M059J (cell line): ENCODE measurements around the gene PLIN4. TPM values are rescaled to one million over a fixed set of nuclear protein-coding genes. Genes with fewer than 3 reads are reported as not detected.

ENCODE experiments used
- DNase-seq: peaks from one replicate; pipeline ENCODE4 v3.0.0-alpha.2; 2012; ENCODE audit warnings: low read depth
- total RNA-seq: library from RNA; depleted of rRNA; stranded (reverse); fragments of >200 nt; shearing (Covaris generic); gene quantifications from 2 replicates; pipeline ENCODE4 v1.2.3, GENCODE V29; 2014; rRNA removed

PLIN4 gene
- total RNA-seq, 1 experiment from 2014 or later = 0.02 TPM

GRCh38 chr19:4455719-4456475 is 62.4 kb downstream of the PLIN4 start:
- peak; percentile 70 for DNase-seq

DNA sequence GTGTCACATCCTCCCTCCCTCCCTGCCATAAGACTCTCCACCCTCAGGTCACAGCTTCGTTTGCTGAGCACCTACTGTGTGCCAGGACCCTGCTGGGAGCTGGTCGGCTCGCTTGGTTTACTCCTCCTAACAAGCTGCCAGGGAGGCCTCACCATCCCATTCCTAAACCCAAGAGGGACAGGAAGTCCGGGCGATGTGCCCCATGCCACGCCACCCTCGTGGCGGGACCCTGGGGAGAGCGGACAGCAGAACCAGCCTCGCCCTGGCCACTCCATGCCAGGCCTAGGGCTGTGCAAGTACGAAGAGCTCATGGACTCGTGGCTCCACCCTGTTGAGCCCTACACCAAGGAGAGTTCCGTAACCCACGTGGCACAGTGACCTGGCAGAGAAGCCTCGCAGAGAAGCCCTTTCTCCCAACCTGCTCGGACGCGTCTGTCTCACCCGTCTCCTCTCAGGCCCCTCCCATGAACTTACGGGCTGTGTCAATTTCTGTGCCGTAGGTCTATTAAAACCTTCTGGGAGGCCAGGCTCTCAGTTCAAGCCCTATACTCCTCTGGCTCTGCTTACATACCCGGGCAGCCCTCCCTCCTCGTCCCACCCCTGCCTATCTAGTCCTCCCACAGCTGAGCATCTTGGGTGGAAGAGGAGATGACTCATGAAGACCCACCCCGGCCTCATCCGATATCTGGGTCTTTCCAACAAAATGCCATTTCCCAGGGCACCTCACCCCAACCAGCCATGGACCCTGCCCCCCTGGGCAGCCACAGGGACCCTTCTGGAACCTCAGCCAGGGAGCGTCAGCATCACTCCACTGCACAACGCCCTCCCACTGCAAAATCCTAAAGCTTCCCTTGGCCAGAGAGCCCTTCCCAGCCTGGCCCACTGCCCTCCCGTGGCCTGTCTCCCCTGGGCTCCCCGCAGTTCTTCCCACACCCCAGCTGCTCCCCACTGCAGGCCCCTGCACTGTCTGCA is 63.3 kb downstream of the PLIN4 start:
- no peak for DNase-seq

DNA sequence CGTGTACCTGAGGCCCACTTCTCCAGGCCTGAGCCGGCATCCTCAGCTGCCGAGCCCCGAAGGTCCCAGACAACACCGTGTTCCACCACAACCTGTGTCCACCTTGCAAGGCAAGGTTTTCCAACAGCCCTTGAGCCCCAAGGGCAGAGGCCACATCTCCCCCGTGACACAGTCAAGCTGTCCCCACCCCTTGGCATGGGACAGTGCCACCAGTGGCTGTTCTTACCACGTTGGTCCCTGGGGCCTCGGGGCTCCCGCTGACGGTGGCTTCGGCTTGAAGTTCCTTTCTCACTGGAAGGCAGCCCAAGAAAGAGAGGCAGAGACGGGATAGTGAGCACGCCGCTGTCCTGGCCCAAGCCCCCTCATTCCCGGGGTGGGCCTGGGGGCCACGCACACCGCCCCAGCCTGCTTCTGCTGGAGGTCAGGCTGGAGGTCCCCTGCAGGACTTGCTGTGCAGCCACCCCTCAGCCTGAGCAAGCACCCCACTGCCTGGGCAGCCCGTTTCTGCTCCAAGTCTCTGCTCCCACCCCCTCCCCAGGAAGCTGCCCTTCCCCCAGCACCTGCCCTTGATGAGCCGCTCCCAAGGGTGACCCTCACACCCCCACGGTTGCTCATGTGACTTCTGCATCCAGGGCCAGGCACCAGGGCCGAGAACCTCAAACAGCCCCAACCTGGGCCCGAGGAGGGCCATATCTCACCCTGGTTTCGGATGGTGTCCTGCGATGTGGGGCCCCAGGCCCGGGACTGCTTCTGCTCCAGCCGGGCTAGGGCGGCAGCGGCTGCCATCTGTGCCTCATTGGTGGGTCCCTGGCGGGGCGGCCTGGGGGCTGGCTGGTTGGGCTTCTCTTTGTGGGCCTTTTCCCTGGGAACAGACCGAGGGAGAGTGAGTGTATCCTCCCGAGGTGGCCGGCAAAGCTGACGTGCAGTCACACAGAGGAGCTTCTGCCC is 64.8 kb downstream of the PLIN4 start:
- DNase-seq = no peak

- DNase-seq = no peak
Observed at GRCh38 chr19:4452230-4452990, 65.9 kb downstream of the PLIN4 start.

Other genes starting within 250 kb of the PLIN4 start
- not detected in 2 replicates for gene SHD, start 239.2 kb downstream of the PLIN4 start, total RNA-seq
- gene TMIGD2, start 216.1 kb downstream of the PLIN4 start, total RNA-seq = not detected in 2 replicates
- gene FSD1, start 213.9 kb downstream of the PLIN4 start, total RNA-seq = 11.7 and 14.7 TPM in 2 replicates
- gene STAP2, start 179.7 kb downstream of the PLIN4 start, total RNA-seq = 7.9 and 13.7 TPM in 2 replicates
- 6.3 and 9.9 TPM in 2 replicates for gene MPND, start 174.9 kb downstream of the PLIN4 start, total RNA-seq
- gene SH3GL1, start 117.9 kb downstream of the PLIN4 start, total RNA-seq = 60.5 and 99.7 TPM in 2 replicates
- gene CHAF1A, start 115.8 kb downstream of the PLIN4 start, total RNA-seq = 22.8 and 38.1 TPM in 2 replicates
- gene UBXN6, start 60.7 kb downstream of the PLIN4 start, total RNA-seq = 78.5 and 127 TPM in 2 replicates
- gene HDGFL2, start 46.2 kb downstream of the PLIN4 start, total RNA-seq = 36.1 and 69.3 TPM in 2 replicates
- gene PLIN5, start 16.7 kb upstream of the PLIN4 start, total RNA-seq = not detected in 2 replicates
- 0.64 TPM in 1 of 2 replicates, not detected in the other for gene LRG1, start 21.6 kb upstream of the PLIN4 start, total RNA-seq
- gene SEMA6B, start 41.2 kb upstream of the PLIN4 start, total RNA-seq = 0.89 and 1.6 TPM in 2 replicates
- gene TNFAIP8L1, start 121.0 kb upstream of the PLIN4 start, total RNA-seq = 2.7 and 3.3 TPM in 2 replicates
- gene MYDGF, start 151.9 kb upstream of the PLIN4 start, total RNA-seq = 276 and 367 TPM in 2 replicates
- gene DPP9, start 205.4 kb upstream of the PLIN4 start, total RNA-seq = 67.0 and 71.4 TPM in 2 replicates